ENCODE data around the gene FTO. TPM values are rescaled to one million over a fixed set of nuclear protein-coding genes. Genes with fewer than 3 reads are reported as not detected.

FTO gene
- polyA plus RNA-seq, 2 of the 4 experiments (the other 2 are of a cell fraction) = 48.7 to 101 TPM

- WGBS (ENCODE audit: missing lambda C conversion rate) = 92% methylated on average over 6 of the region's 6 CpGs
- H3K4me3 ChIP-seq = no peak overlapping the region
- TF ChIP-seq CEBPB (IDR thresholded peaks at IDR 0.05) (peak; percentile 38 to 56; a peak in 2 of 4 replicates), RARB (CRISPR knock-in tag; IDR thresholded peaks at IDR 0.05) (no peak)
- peaks cover 2% of the 10 kb centered on the region; the same call in 1 of the 3 replicates for H3K9me3 ChIP-seq
- H3K4me1 ChIP-seq = no peaks in the 10 kb centered on the region
- no peak for ATAC-seq
- CTCF ChIA-PET = no interaction called here
- FAIRE-seq = no peak
- H3K4me2 ChIP-seq = no peak overlapping the region
- H3K27ac ChIP-seq = no peak overlapping the region
- DNase-seq (ENCODE audit: low read depth in 1 of 2, low spot score in 1 of 2) = no peak
- POLR2A ChIA-PET = interaction anchor here (0.6 kb wide), 1 partner anchor 17 kb away, joined by 3 read pairs; no protein-coding TSS in a partner anchor
Measured at GRCh38 chr16:53852678-53853077, 148.7 kb downstream of the FTO start.

GRCh38 chr16:53855056-53855455, 151.1 kb downstream of the FTO start:
- DNase-seq (ENCODE audit: low read depth in 1 of 2, low spot score in 1 of 2) (no peak), ATAC-seq (no peak), FAIRE-seq (no peak)
- TF ChIP-seq TFCP2L1 (CRISPR knock-in tag; IDR thresholded peaks at IDR 0.05) (no peak), POLR2A (IDR thresholded peaks at IDR 0.05; ENCODE audit: low read length) (no peak)
- peaks cover 2% of the 10 kb centered on the region; the same call in 1 of the 3 replicates for H3K9me3 ChIP-seq
- H3K4me2 ChIP-seq = no peak overlapping the region
- no peak overlapping the region for H3K4me3 ChIP-seq
- CTCF ChIA-PET = interaction anchor here (0.7 kb wide), 1 partner anchor 279 kb away, joined by 4 read pairs; no protein-coding TSS in a partner anchor
- POLR2A ChIA-PET = no interaction called here
- no peak overlapping the region for H3K27ac ChIP-seq
- no peaks in the 10 kb centered on the region for H3K4me1 ChIP-seq

- POLR2A ChIA-PET = no interaction called here
- ATAC-seq = no peak
- WGBS (ENCODE audit: missing lambda C conversion rate) = 80% methylated on average over 1 of the region's 1 CpG
- Histone ChIP-seq H3K27ac (no peak overlapping the region), H3K9me3 (peaks cover 2% of the 10 kb centered on the region; the same call in 1 of the 3 replicates), H3K4me1 (no peaks in the 10 kb centered on the region), H3K4me2 (no peak overlapping the region), H3K4me3 (no peak overlapping the region)
- FAIRE-seq = no peak
- TF ChIP-seq TFCP2L1 (CRISPR knock-in tag; IDR thresholded peaks at IDR 0.05) (no peak), CHD2 (IDR thresholded peaks at IDR 0.05; ENCODE audit: low read length, partially characterized antibody) (no peak), PHF8 (IDR thresholded peaks at IDR 0.05; ENCODE audit: borderline replicate concordance, low read depth) (no peak), RCOR1 (IDR thresholded peaks at IDR 0.05; ENCODE audit: low read depth, low read length) (no peak), MYC (IDR thresholded peaks at IDR 0.05; ENCODE audit: borderline replicate concordance, low read length) (no peak), EHMT2 (IDR thresholded peaks at IDR 0.05; ENCODE audit: low read depth) (no peak), TP53 (CRISPR knock-in tag; IDR thresholded peaks at IDR 0.05) (no peak), SMC3 (IDR thresholded peaks at IDR 0.05) (no peak), NPAS2 (CRISPR knock-in tag; IDR thresholded peaks at IDR 0.05; ENCODE audit: borderline replicate concordance) (no peak), HMGXB4 (CRISPR knock-in tag; IDR thresholded peaks at IDR 0.05; ENCODE audit: borderline replicate concordance) (no peak), FOSL2 (IDR thresholded peaks at IDR 0.05) (no peak), FOSL2 (CRISPR knock-in tag; IDR thresholded peaks at IDR 0.05) (no peak), ATOH8 (CRISPR knock-in tag; IDR thresholded peaks at IDR 0.05; ENCODE audit: low read depth) (no peak), EHF (CRISPR knock-in tag; IDR thresholded peaks at IDR 0.05) (no peak)
- CTCF ChIA-PET = interaction anchor here (0.7 kb wide), 1 partner anchor 280 kb away, joined by 4 read pairs; no protein-coding TSS in a partner anchor
- DNase-seq (ENCODE audit: low read depth in 1 of 2, low spot score in 1 of 2) = no peak
Measured at GRCh38 chr16:53855511-53855910, 151.6 kb downstream of the FTO start.

- TF ChIP-seq GATA3 (IDR thresholded peaks at IDR 0.05; ENCODE audit: borderline replicate concordance) (no peak), KDM5A (IDR thresholded peaks at IDR 0.05) (no peak), CHD2 (IDR thresholded peaks at IDR 0.05; ENCODE audit: low read length, partially characterized antibody) (no peak), ELK1 (IDR thresholded peaks at IDR 0.05; ENCODE audit: low read depth, low read length) (no peak)
- 88% methylated on average over 2 of the region's 2 CpGs for WGBS (ENCODE audit: missing lambda C conversion rate)
- DNase-seq (ENCODE audit: low read depth in 1 of 2, low spot score in 1 of 2) = no peak
- FAIRE-seq = no peak
- Histone ChIP-seq H3K27ac (no peak overlapping the region), H3K4me3 (no peak overlapping the region), H3K4me1 (peaks cover 11% of the 10 kb centered on the region), H3K4me2 (no peak overlapping the region), H3K9me3 (no peaks in the 10 kb centered on the region)
- POLR2A ChIA-PET = no interaction called here
- CTCF ChIA-PET = no interaction called here
- no peak for ATAC-seq
Measured at GRCh38 chr16:53859995-53860540, 156.1 kb downstream of the FTO start.

Measured in A549 (cell line).